H1 (cell line): ENCODE results near the gene WRAP73. TPM values are rescaled to one million over a fixed set of nuclear protein-coding genes. Genes with fewer than 3 reads are reported as not detected.

ENCODE experiments used
- CTCF ChIA-PET: fragments of 300-600 bp; sonication (Branson Sonifier 250); formaldehyde crosslinking; loops from one replicate; lab custom pipeline; 2021; ENCODE audit not compliant: partially characterized antibody; lab: Charles Lee
- POLR2A ChIA-PET: fragments of 300-600 bp; sonication (Branson Sonifier 250); formaldehyde crosslinking; loops from one replicate; lab custom pipeline; 2021; ENCODE audit warnings: inconsistent platforms; ENCODE audit not compliant: partially characterized antibody; lab: Charles Lee
- DNase-seq, 2 experiments: peaks; one replicate each; pipeline versions ENCODE4 v3.0.0 to v3.0.0-alpha.2; 2010 to 2022; ENCODE audit warnings: low spot score in 2 of 2, low read depth in 1 of 2, mixed read lengths in 1 of 2
- FAIRE-seq: peaks from 2 replicates; lab custom pipeline; 2011; peaks lifted over from hg19 to GRCh38; lab: Jason Lieb, UNC
- H2AFZ ChIP-seq: 2 replicates; pipeline ENCODE4 v1.8.1; 2012; ENCODE audit warnings: low read length, inconsistent platforms
- H2AK5ac ChIP-seq: 2 replicates; pipeline ENCODE4 v1.6.1; 2013; ENCODE audit warnings: low read depth, low read length
- H2BK120ac ChIP-seq: replicated peaks from 2 replicates; pipeline ENCODE3; 2013; ENCODE audit warnings: low read depth, low read length, inconsistent platforms
- H2BK12ac ChIP-seq: 2 replicates; pipeline ENCODE4 v1.6.1; 2013; ENCODE audit warnings: low read depth, low read length
- H2BK15ac ChIP-seq: 2 replicates; pipeline ENCODE4 v1.6.1; 2013; ENCODE audit warnings: low read length
- H2BK20ac ChIP-seq: 2 replicates; pipeline ENCODE4 v1.6.1; 2013; ENCODE audit warnings: low read length
- H2BK5ac ChIP-seq: 2 replicates; pipeline ENCODE4 v1.6.1; 2013; ENCODE audit warnings: low read depth, low read length
- H3K14ac ChIP-seq: 2 replicates; pipeline ENCODE4 v1.6.1; 2013; ENCODE audit warnings: inconsistent platforms; ENCODE audit not compliant: insufficient read length
- H3K18ac ChIP-seq: 2 replicates; pipeline ENCODE4 v1.6.1; 2013; ENCODE audit warnings: low read length; ENCODE audit errors: extremely low read depth
- H3K23ac ChIP-seq: 2 replicates; pipeline ENCODE4 v1.6.1; 2013; ENCODE audit warnings: inconsistent platforms; ENCODE audit not compliant: insufficient read length
- H3K23me2 ChIP-seq: 2 replicates; pipeline ENCODE4 v1.6.1; 2013; ENCODE audit warnings: low read depth, low read length
- H3K27ac ChIP-seq: 2 replicates; pipeline ENCODE4 v1.6.1; 2011; ENCODE audit warnings: low read depth, low read length, inconsistent platforms
- H3K27me3 ChIP-seq, 4 experiments: replicated peaks in 1 of 4; 1 replicate in 1 of 4; 2 replicates in 3 of 4; pipeline versions ENCODE4 v1.6.1 to v1.8.1; 2011 to 2013; ENCODE audit warnings: low read length in 3 of 4, mild to moderate bottlenecking in 3 of 4, inconsistent platforms in 2 of 4, mixed read lengths in 2 of 4, moderate library complexity in 1 of 4; ENCODE audit not compliant: control insufficient read depth in 3 of 4, insufficient read depth in 3 of 4; ENCODE audit errors: extremely low read depth in 1 of 4
- H3K36me3 ChIP-seq, 4 experiments: 2 replicates each; pipeline versions ENCODE4 v1.6.1 to v1.8.1; 2011 to 2013; ENCODE audit warnings: mild to moderate bottlenecking in 4 of 4, low read length in 3 of 4, moderate library complexity in 2 of 4, control low read depth in 1 of 4, inconsistent platforms in 1 of 4; ENCODE audit not compliant: insufficient read depth in 4 of 4, control insufficient read depth in 2 of 4
- H3K4ac ChIP-seq: replicated peaks from 2 replicates; pipeline ENCODE3; 2013; ENCODE audit warnings: low read length, low read depth, mixed read lengths, inconsistent platforms; ENCODE audit not compliant: insufficient read length
- H3K4me1 ChIP-seq, 4 experiments: replicated peaks in 1 of 4; 1 replicate in 1 of 4; 2 replicates in 3 of 4; pipeline versions ENCODE4 v1.6.1 to v1.8.1; 2011 to 2013; ENCODE audit warnings: low read length in 3 of 4, inconsistent platforms in 2 of 4, mixed read lengths in 1 of 4; ENCODE audit not compliant: insufficient read depth in 4 of 4, control insufficient read depth in 3 of 4
- H3K4me2 ChIP-seq, 2 experiments: 2 replicates each; pipeline versions ENCODE4 v1.6.1 to v1.8.1; 2011 to 2013; ENCODE audit warnings: low read depth in 2 of 2, low read length in 2 of 2, control low read depth in 1 of 2, inconsistent platforms in 1 of 2, mild to moderate bottlenecking in 1 of 2; ENCODE audit not compliant: insufficient read depth in 1 of 2
- H3K4me3 ChIP-seq, 4 experiments: fragments of 200-600, 300-600 bp in 1 of 4; sonication (generic), shearing (Covaris generic), sonication (Bioruptor Twin) in 1 of 4; 2 replicates each; pipeline versions ENCODE4 v1.5.1 to v1.8.1; 2011 to 2016; ENCODE audit warnings: low read length in 4 of 4, low read depth in 3 of 4, control low read depth in 2 of 4, inconsistent platforms in 2 of 4, mild to moderate bottlenecking in 2 of 4, mixed read lengths in 1 of 4, moderate library complexity in 1 of 4; ENCODE audit not compliant: insufficient read depth in 2 of 4; ENCODE audit errors: extremely low read depth in 1 of 4
- H3K56ac ChIP-seq: replicated peaks from 2 replicates; pipeline ENCODE3; 2013; ENCODE audit warnings: low read depth, mild to moderate bottlenecking, mixed read lengths, low read length, inconsistent platforms; ENCODE audit not compliant: insufficient read length
- H3K79me1 ChIP-seq: 2 replicates; pipeline ENCODE4 v1.6.1; 2013; ENCODE audit warnings: low read depth, low read length, control low read depth
- H3K79me2 ChIP-seq, 2 experiments: 2 replicates each; pipeline versions ENCODE4 v1.6.1 to v1.8.1; 2012 to 2013; ENCODE audit warnings: low read length in 2 of 2, mild to moderate bottlenecking in 2 of 2, inconsistent platforms in 1 of 2; ENCODE audit not compliant: insufficient read depth in 2 of 2, control insufficient read depth in 1 of 2
- H3K9ac ChIP-seq, 4 experiments: replicated peaks in 1 of 4; 1 replicate in 1 of 4; 2 replicates in 3 of 4; pipeline versions ENCODE4 v1.6.1 to v1.8.1; 2011 to 2013; ENCODE audit warnings: low read depth in 3 of 4, low read length in 3 of 4, control low read depth in 2 of 4, mild to moderate bottlenecking in 2 of 4, moderate library complexity in 2 of 4, inconsistent platforms in 1 of 4; ENCODE audit errors: extremely low read depth in 1 of 4
- H3K9me3 ChIP-seq, 2 experiments: 2 replicates each; pipeline versions ENCODE4 v1.6.1 to v1.8.1; 2012 to 2013; ENCODE audit warnings: mild to moderate bottlenecking in 2 of 2, moderate library complexity in 2 of 2, control low read depth in 1 of 2, inconsistent platforms in 1 of 2, low read depth in 1 of 2, low read length in 1 of 2, mixed read lengths in 1 of 2; ENCODE audit not compliant: insufficient read depth in 2 of 2
- H4K20me1 ChIP-seq, 2 experiments: replicated peaks in 1 of 2; 2 replicates each; pipeline versions ENCODE3 to v1.8.1; 2011 to 2013; ENCODE audit warnings: inconsistent platforms in 2 of 2, low read length in 2 of 2, mild to moderate bottlenecking in 1 of 2; ENCODE audit not compliant: insufficient read depth in 2 of 2, control insufficient read depth in 1 of 2
- H4K5ac ChIP-seq: 2 replicates; pipeline ENCODE4 v1.6.1; 2013; ENCODE audit warnings: low read length, low read depth, mixed read lengths, inconsistent platforms; ENCODE audit not compliant: insufficient read length
- H4K8ac ChIP-seq: 2 replicates; pipeline ENCODE4 v1.8.0; 2013; ENCODE audit warnings: mild to moderate bottlenecking, moderate library complexity, low read length, inconsistent platforms; ENCODE audit not compliant: insufficient read depth; ENCODE audit errors: extremely low read depth
- H4K91ac ChIP-seq: replicated peaks from 2 replicates; pipeline ENCODE3; 2013; ENCODE audit warnings: low read length, mixed read lengths, inconsistent platforms; ENCODE audit not compliant: insufficient read length
- KDM4A ChIP-seq: IDR thresholded peaks from one replicate; pipeline ENCODE4 v1.7.1; 2012; ENCODE audit warnings: low read depth, mild to moderate bottlenecking, moderate library complexity, low read length, inconsistent platforms; ENCODE audit not compliant: severe bottlenecking
- WGBS, 2 experiments: shearing (Covaris generic) in 1 of 2; methylation state at CpG; one replicate each; pipeline versions ENCODE4 v1.1.6 to v1.1.7; 2013 to 2015; ENCODE audit warnings: low lambda C conversion rate in 2 of 2, mixed read lengths in 2 of 2, inconsistent platforms in 1 of 2, low coverage in 1 of 2, missing lambda C conversion rate in 1 of 2; ENCODE audit not compliant: insufficient replicate concordance in 2 of 2, insufficient coverage in 1 of 2, insufficient read length in 1 of 2; ENCODE audit errors: extremely low coverage in 1 of 2, missing lambda C conversion rate in 1 of 2; 5-methylcytosine and 5-hydroxymethylcytosine counted together
- polyA plus RNA-seq, 7 experiments: library from polyadenylated mRNA; depleted of rRNA in 3 of 7; stranded (reverse) in 5 of 7; unstranded in 2 of 7; fragments of >200 nt in 5 of 7; fragments of 200-250 nt in 2 of 7; gene quantifications; 1 replicate in 5 of 7; 2 replicates in 1 of 7; 4 replicates in 1 of 7; pipeline versions ENCODE4 v1.2.1 to v1.2.3, GENCODE V29; 2011 to 2013; ENCODE audit warnings: missing spikeins in 2 of 7, mixed read lengths in 2 of 7
- total RNA-seq: library from RNA; stranded (reverse); fragmentation: NEBNext Ultra II Directional; extraction: Animal tissue kit (Norgen Biotek cat#: 25700); gene quantifications from 2 replicates; pipeline ENCODE4 v1.2.1, GENCODE V29; 2021

The WRAP73 gene
- total and polyA plus RNA-seq, 2 of the 8 experiments (the other 6 are each of a cell fraction or from before 2014, with no cell fraction given), result 30.3 to 50.7 TPM

GRCh38 chr1:3618531-3618880 lies 31.4 kb downstream of the WRAP73 start:
- CTCF ChIA-PET, result interaction anchor here (0.7 to 6.7 kb wide), 55 partner anchors 9 to 1166 kb away, joined by 3 to 148 read pairs (median 6); partner anchors contain the start of gene WRAP73
- Histone ChIP-seq H2BK20ac (no peak overlapping the region), H3K4ac (no peak overlapping the region), H3K18ac (no peak overlapping the region; the same call in 1 of the 2 replicates), H3K79me1 (no peaks in the 10 kb centered on the region), H2BK120ac (no peak overlapping the region), H3K4me1 (peaks cover 0 to 10% (median 7%) of the 10 kb centered on the region in 4 experiments; a peak in 6 of 7 replicates), H2BK15ac (no peak overlapping the region), H4K20me1 (peaks cover 1 to 2% of the 10 kb centered on the region in 2 experiments), H3K27ac (no peak overlapping the region), H3K36me3 (no peaks in the 10 kb centered on the region), H3K23ac (no peak overlapping the region), H3K4me2 (no peak overlapping the region), H3K56ac (no peak overlapping the region), H3K23me2 (no peaks in the 10 kb centered on the region; the same call in 1 of the 2 replicates), H4K5ac (no peak overlapping the region), H3K27me3 (no peaks in the 10 kb centered on the region; a peak in 1 of 7 replicates), H2AFZ (no peak overlapping the region), H3K4me3 (no peak overlapping the region), H2BK5ac (no peak overlapping the region), H4K91ac (no peak overlapping the region), H3K9ac (no peak overlapping the region), H3K79me2 (no peaks in the 10 kb centered on the region), H2AK5ac (no peak overlapping the region), H2BK12ac (no peak overlapping the region), H3K9me3 (no peaks in the 10 kb centered on the region), H3K14ac (no peak overlapping the region), H4K8ac (no peak overlapping the region)
- POLR2A ChIA-PET, result interaction anchor here (0.8 to 0.9 kb wide), 2 partner anchors 123 to 165 kb away, joined by 3 to 4 read pairs; no protein-coding TSS in a partner anchor
- no peak for TF ChIP-seq KDM4A
- DNase-seq, result no peak
- WGBS, 2 experiments, result 94% methylated on average over 9 of the region's 9 CpGs; no CpG with 5 or more reads in 1 of the 2 experiments
- FAIRE-seq, result no peak
